ENCODE measurements around the gene S100P.
A peak's percentile ranks its signal among the peaks of the same experiment; 100 is the strongest.

The S100P gene

DNA sequence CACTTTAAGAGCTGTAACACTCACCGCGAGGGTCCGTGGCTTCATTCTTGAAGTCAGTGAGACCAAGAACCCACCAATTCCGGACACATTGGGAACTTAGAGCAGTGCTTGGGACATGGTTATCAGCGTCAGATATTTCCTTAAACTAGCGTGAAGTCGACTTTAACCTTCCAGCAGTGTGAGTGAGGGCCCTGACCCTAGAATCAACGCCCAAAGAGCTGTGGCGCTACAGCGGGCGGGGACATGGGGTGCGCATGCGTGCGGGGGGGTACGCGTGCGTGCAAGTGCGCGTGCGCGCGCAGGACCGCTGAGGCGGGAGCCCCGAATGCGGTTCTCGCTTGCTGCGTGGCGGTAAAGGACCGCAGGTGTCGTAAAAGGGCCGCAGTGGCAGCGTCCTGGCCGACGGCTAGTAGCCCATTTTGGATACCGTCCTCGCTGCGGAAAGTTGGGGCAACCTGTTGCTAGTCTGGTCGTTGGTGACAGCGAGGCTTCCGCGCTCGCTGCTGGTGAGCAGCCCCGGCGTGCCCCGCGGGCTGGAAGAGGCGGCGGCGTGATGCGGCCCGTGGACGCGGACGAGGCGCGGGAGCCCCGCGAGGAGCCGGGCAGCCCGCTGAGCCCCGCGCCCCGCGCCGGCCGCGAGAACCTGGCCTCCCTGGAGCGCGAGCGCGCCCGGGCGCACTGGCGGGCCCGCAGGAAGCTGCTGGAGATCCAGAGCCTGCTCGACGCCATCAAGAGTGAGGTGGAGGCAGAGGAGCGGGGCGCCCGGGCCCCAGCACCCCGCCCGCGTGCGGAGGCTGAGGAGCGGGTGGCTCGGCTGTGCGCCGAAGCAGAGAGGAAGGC is 19.8 kb upstream of the S100P start:
- DNase-seq, result peak; percentile 79 to 93 (median 90)

DNA sequence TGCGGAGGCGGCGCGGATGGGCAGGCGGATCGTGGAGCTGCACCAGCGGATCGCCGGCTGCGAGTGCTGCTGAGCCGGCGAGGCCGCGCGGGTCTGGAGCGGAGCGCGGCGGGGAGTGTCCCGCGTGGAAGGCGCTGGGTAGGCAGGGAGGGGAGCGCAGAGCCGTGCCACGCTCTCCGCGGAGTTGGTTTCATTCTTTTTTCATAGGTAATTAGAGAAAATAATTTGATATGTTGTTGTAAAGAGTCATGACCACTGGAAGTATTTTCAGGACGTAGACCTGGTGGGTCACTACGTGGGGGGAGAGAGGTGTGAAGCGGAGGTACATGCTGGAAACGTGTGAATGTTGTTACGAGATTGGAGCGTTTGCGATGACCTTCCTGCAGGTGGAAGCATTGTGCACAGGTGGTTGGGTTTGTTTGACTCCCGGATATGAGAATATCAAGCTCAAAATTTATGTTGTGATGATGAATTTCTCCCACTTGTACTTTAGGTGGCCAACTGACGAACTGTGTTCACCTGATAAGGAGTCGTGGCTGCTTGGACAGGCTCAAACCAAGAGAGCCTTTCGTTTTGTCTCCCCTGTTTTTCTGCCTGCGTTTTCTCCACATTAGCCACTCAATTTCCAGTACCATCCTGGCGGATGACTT is 19.1 kb upstream of the S100P start:
- DNase-seq, result peak in 2 of 4 experiments; percentile 34 to 36

DNA sequence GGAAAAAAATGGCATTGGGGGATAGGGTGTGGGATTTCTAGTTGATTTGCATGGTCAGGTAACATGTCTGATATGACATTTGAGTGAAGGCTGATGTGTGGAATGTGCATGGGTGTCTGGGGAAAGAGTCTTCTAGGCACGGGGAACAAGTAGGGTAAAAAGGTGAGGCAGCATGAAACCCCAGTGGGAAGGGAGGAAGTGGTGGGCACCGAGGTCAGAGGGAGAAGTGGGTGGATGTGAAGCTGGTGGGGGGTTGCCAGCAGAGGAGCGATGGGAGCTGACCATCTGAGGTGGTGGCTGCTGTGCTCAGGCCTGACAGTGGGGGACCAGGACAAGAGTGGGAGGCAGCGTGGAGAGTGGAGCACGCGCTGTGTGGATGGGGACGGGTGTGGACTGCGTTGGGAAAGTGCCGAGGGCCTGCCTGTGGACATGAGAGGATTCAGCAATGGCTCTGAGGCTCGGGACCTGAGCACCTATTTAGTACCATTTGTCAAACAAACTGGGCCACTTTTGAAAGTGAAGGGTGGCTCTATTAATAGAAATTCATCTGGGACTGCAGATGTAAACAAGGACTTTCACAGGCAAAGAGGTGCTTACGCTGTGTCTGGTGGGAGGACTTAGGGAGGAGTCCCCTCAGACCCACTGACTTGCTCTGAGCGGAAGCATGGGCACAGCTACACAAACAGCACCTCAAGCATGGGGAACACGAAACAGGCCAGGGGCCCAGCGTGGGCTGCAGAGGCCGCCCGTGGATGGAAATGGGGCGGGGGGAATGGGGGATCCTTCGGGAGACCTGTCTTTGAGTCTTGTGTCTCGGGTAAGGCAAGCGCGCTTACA is 16.7 kb upstream of the S100P start:
- DNase-seq, result no peak

DNA sequence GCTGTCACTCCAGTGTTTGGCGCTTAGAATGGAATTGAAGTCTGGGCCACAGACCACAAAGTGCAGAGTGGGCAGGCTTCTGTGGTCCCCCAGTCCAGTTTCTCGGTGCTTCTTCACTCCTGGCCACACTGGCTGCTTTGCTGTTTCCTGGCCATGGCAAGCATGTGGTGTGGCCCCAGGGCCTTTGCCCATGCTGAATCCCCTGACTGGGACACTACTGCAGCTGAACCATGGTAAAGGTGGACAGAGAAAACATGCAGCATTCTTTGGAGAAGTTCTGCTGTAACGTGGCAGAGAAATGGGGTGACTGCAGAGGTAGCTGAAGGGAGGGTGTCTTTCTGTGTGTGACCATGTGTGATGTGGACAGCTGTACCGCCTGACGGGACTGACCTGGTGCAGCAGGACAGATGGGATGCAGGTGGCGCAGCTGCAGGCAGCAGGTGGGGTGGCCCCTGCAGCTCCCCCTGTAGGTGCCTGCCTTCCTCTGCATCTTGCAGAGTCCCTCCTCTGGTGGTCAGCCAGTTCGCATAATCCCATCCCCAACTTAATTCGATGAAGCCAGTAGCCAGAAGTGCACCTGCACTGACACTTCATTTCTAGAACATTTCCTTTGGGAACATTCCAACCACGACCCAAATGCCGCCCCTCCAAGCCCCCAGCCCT is 13.2 kb upstream of the S100P start:
- no peak for DNase-seq

GRCh38 chr4:6681191-6681590 is 12.5 kb upstream of the S100P start:
- no peak for DNase-seq

DNA sequence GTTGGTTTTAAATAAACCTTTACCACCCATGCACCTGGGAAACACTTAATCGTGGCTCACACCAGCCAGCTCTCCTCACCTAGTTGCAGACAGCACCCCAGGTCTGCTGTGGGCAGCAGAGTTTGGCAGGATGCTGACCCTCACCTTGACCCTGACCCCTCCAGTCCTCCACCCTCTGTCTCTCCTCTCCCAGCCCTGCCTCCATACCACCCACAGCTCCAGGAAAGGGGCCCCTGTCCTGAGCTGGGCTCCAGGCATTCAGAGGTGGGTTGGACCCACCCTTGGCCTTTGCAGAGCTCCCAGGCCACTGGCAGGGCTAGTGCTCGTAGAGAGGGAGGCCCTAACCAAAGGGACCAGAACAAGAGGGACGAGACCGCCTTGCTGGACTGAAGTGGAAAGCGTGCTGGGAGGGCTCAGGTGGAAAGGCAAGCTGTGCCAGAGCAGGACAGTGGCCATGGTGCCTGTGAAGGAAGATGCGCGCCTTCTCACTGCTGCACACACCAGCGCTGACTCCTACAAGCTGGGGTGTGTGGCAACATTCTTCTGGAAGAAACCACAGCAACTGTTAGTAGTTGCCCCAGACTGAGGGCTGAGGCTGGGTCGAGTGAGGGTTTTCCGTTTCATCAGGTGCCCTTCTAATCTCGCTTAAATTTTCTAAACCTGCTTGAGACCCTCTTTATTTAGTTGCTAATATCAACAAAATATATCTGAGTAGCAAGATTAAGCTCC is 10.7 kb upstream of the S100P start:
- DNase-seq, result no peak

GRCh38 chr4:6684656-6685055 is 9.0 kb upstream of the S100P start:
- no peak for DNase-seq

DNA sequence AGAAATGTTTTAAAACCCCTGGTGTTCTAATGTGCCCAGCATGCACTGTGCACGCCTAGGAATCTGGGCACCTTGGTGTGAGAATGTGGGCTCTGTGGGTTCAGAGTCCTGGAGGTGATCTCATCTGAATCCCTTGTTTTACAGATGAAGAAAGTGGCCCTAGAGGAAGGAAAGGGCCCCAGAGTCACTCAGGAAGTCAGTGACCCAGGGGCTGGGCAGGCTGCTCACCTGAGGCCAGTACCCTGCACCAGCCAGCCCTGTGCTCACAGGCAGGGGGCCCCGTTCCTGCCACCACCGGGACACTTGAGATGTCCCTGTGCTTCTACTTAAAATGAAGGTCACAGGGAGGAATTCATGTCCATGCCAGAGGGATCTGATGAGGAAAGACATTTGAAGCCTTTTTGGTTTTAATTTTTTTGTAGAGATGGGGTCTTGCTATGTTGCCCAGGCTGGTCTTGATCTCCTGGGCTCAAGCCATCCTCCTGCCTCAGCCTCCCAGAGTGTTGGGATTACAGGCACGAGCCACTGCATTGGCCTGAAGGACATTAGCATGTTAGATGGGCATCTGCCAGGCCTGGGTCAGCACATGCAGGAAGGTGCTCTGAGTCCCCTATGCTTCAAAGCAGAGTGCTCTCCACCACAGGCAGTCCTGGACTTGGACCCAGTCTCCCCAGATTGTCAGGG is 7.4 kb upstream of the S100P start:
- DNase-seq, result no peak

GRCh38 chr4:6687947-6688878 is 5.5 kb upstream of the S100P start:
- no peak for DNase-seq

GRCh38 chr4:6688879-6689505 is 4.7 kb upstream of the S100P start:
- DNase-seq, result peak in 3 of 4 experiments; percentile 30 to 50 (median 43)

DNA sequence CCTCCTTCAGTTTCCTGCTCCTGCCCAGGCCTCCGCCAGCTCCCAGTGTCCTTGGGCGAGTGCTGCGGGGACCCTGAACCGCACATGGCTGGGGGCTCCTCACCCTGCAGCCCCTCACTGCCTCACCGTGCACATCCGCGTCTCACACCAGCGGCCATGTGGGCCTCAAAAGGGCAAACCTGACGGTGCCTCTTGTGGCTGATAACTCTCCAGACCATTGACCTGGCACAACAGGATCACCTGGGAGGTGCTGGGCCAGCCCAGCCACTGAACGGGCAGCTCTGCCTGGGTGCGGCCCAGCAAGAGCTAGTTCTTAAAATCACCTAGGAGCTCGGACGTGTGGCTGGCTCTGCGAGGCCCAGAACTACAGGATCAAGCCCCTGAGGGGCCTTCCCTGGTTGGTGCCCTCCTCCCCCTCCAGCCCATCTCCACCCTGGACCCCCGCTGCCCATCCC is 4.1 kb upstream of the S100P start:
- DNase-seq, result no peak

- DNase-seq, result no peak
These were observed 1.3 kb upstream of the S100P start for GRCh38 chr4:6692379-6692778.

DNA sequence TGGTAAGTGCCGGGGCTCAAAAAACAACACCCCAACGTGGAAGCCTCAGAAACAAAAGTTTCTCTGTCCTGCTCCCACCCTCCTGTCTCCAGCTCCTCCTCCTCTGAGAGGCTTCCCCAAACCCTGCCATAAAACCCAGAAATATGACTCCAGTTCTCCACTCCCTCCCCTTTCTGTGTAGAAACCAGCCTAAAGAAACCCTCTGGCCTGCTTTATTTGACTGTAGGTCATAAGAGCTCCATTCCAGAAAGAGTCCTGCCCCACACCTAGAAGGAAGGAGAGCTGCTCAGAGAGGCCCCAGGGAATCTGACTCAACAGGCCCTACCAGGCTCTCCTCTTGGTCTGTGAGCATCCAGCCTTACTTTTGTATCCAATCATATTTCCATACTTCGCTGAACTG is 872 bp upstream of the S100P start:
- no peak for DNase-seq

DNA sequence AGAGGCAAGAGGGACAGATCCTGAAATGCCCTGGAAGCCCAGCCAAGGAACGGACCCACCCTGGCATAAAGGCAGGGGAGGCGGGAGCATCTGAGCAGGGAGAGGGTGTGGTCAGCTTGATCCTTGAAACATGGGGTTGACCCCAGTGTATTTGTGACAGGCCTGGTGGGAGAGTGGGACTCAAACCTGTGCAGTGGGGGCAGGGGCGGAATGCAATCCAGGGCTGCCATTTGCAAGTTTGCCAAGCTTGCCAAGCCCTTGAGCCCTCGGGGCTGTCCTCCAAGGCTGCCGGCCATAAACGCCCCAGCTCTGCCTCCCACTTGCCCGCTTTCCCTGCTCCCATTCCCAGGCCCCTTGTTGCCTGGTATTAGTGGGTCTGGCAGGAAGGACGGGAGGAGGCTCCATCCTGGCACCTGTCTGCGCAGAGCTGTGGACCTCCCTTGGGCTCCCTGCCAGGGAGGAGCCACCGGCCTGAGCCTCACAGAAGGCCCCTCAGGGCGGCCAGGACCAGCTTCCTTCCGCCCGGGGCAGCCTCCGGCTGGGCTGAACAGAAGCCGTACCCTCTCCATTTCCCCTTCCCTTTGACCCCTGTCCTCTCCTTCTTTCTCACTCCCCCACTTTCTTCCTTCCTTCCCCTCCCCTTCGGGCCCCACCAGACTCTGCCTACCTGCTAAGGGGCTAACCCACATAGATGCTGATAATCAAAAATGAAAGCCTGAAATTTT is 661 bp downstream of the S100P start:
- no peak for DNase-seq

DNA sequence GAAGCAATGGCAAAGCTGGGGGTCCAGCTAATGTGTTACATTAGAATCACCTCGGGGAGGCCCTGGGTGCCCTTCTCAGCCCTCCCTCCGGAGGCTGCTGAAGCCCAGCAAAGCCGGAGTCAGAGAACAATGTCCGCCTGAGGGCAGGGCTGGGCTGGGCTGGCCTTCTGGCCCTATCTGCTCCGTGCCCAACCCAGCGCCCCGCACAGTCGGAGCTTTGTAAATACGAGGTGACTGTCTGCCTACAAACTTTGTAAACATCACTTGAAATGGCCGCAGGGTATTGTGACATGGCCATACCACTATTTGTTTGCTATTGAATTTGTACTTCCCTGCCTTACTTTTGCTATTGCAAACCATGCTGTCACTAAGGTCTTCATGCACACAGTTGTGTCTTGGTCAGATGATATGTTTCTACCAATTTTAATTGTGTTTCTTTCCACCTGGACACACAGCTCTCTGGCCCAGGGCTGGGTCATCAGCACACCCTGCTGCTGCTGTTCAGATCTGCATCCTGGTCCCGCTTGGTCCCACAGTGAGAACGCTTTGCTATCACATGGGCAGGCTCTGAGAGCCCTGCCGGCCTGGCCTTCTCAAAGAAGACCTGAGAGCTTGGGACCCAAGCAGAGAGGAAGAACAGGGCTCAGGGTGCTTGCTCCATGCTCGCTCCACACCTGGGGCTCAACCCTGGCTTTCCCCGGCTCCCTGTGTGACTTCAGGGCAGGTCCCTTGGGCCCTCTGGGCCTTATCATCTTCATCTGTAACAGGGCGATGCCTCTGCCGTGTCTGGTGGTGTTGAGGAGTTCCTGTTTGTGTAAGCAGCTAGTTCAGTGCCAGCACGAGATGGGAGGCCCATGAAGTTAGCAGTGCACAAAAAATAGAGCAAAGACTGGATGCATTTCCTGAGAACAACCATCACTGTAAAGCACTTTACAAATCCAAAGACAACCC is 2.3 kb downstream of the S100P start:
- peak in 2 of 4 experiments; percentile 34 to 37 for DNase-seq

- DNase-seq, result no peak
These were observed 2.9 kb downstream of the S100P start for GRCh38 chr4:6696611-6697010.

- DNase-seq, result no peak
These were observed 3.5 kb downstream of the S100P start for GRCh38 chr4:6697131-6697530.

DNA sequence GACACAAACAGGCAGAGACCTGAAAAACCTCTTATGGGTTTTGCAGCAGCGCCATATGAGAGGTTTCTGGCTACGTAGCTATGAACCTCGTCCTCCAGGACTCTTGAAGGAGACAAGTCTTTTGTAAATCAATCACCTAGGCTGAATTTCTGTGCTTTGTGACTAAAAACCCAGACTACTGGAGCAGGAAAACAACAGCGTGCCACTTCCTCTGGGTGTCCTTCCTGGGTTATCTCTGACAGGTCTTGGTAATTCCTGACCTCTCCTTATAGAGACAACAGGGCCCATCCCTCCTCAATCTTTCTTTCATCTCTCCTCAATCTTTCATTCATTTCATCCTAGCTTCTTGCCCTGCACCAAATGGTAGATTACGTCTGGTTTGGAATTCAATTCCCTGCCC is 5.7 kb downstream of the S100P start:
- no peak for DNase-seq
